GM23338 (cell line): ENCODE results near the gene BHLHE23. TPM values are rescaled to one million over a fixed set of nuclear protein-coding genes. Genes with fewer than 3 reads are reported as not detected.

ENCODE experiments used
- ATAC-seq: fragments of 200-7000 bp; cut with Tn5 transposase; 3 replicates; pipeline ENCODE4 v1.9.1; 2020
- DNase-seq: peaks from one replicate; pipeline ENCODE4 v3.0.0-alpha.2; 2015; ENCODE audit warnings: low spot score
- H2AFZ ChIP-seq: fragments of 200-600 bp; sonication (generic); 2 replicates; pipeline ENCODE4 v1.8.0; 2016; ENCODE audit warnings: antibody characterized with exemption, mild to moderate bottlenecking, moderate library complexity
- H3F3A ChIP-seq: fragments of 200-600 bp; sonication (generic); replicated peaks from 2 replicates; pipeline ENCODE4 v1.8.0; 2017; ENCODE audit warnings: antibody characterized with exemption, mixed run types, low read depth
- H3K27ac ChIP-seq: fragments of 200-600 bp; sonication (generic); 2 replicates; pipeline ENCODE4 v1.6.1; 2016; ENCODE audit warnings: low read depth
- H3K27me3 ChIP-seq: fragments of 200-600 bp; sonication (generic); 2 replicates; pipeline ENCODE4 v1.8.0; 2016; ENCODE audit warnings: mild to moderate bottlenecking, mixed run types, moderate library complexity; ENCODE audit not compliant: insufficient read depth
- H3K36me3 ChIP-seq: fragments of 200-600 bp; sonication (generic); 2 replicates; pipeline ENCODE4 v1.8.0; 2016; ENCODE audit warnings: mild to moderate bottlenecking; ENCODE audit not compliant: insufficient read depth
- H3K4me1 ChIP-seq: fragments of 200-600 bp; sonication (generic); 2 replicates; pipeline ENCODE4 v1.8.0; 2016; ENCODE audit warnings: mild to moderate bottlenecking, moderate library complexity; ENCODE audit not compliant: insufficient read depth
- H3K4me2 ChIP-seq: fragments of 200-600 bp; sonication (generic); 2 replicates; pipeline ENCODE4 v1.7.1; 2017; ENCODE audit warnings: mixed run types
- H3K4me3 ChIP-seq: fragments of 200-600 bp; sonication (generic); 2 replicates; pipeline ENCODE4 v1.6.1; 2016; ENCODE audit warnings: mixed run types
- H3K79me2 ChIP-seq: fragments of 200-600 bp; sonication (generic); replicated peaks from 2 replicates; pipeline ENCODE4 v1.8.0; 2017; ENCODE audit warnings: mild to moderate bottlenecking; ENCODE audit not compliant: insufficient read depth
- H3K9me2 ChIP-seq: fragments of 200-600 bp; sonication (generic); 2 replicates; pipeline ENCODE4 v1.8.0; 2017; ENCODE audit not compliant: insufficient read depth
- H4K20me1 ChIP-seq: fragments of 200-600 bp; sonication (generic); replicated peaks from 2 replicates; pipeline ENCODE4 v1.8.0; 2017; ENCODE audit warnings: mild to moderate bottlenecking; ENCODE audit not compliant: insufficient read depth
- H3K27ac Mint-ChIP-seq: 2 replicates; pipeline ENCODE4 v1.8.0; 2020; ENCODE audit warnings: inconsistent platforms, mild to moderate bottlenecking, moderate library complexity, mixed read lengths
- H3K27me3 Mint-ChIP-seq: 3 replicates; pipeline ENCODE4 v1.8.0; 2022; ENCODE audit warnings: low read depth, mild to moderate bottlenecking, moderate library complexity, mixed read lengths, inconsistent platforms; ENCODE audit not compliant: insufficient read depth, poor library complexity
- H3K36me3 Mint-ChIP-seq: 3 replicates; pipeline ENCODE4 v1.8.0; 2021; ENCODE audit warnings: low read depth, mild to moderate bottlenecking, inconsistent platforms, moderate library complexity, mixed read lengths
- H3K4me1 Mint-ChIP-seq: 3 replicates; pipeline ENCODE4 v1.8.0; 2020; ENCODE audit warnings: mild to moderate bottlenecking, inconsistent platforms, mixed read lengths
- H3K4me3 Mint-ChIP-seq: 3 replicates; pipeline ENCODE4 v1.8.0; 2021; ENCODE audit warnings: moderate library complexity, mild to moderate bottlenecking, inconsistent platforms, mixed read lengths
- H3K9me3 Mint-ChIP-seq: 3 replicates; pipeline ENCODE4 v1.8.0; 2020; ENCODE audit warnings: moderate library complexity, mild to moderate bottlenecking, inconsistent platforms, mixed read lengths
- POLR2AphosphoS5 ChIP-seq: IDR thresholded peaks from 2 replicates; pipeline ENCODE4 v1.6.1; 2016; ENCODE audit warnings: antibody characterized with exemption, low read depth
- STAT1 ChIP-seq: IDR thresholded peaks from one replicate; pipeline ENCODE4 v1.6.1; 2016; ENCODE audit warnings: antibody characterized with exemption; ENCODE audit not compliant: unreplicated experiment
- ZNF114 ChIP-seq: fragments of 250-450 bp; sonication (Bioruptor Pico); IDR thresholded peaks from 2 replicates; pipeline ENCODE4 v1.5.0; 2020; ENCODE audit warnings: mild to moderate bottlenecking, moderate library complexity
- polyA plus RNA-seq: library from polyadenylated mRNA; unstranded; fragments of >200 nt; fragmentation: Nextera tagmentation; extraction: Ambion mirVana; gene quantifications from 2 replicates; pipeline ENCODE4 v1.2.1, GENCODE V29; 2016
- total RNA-seq: library from RNA; depleted of rRNA; stranded (reverse); fragments of >200 nt; shearing (Covaris generic); gene quantifications from 2 replicates; pipeline ENCODE4 v1.2.3, GENCODE V29; 2014
- TF ChIP-seq, protein P1 (sequence below): fragments of 250-450 bp; sonication (Bioruptor Pico); IDR thresholded peaks from 2 replicates; pipeline ENCODE4 v1.5.0; 2020; ENCODE audit warnings: mild to moderate bottlenecking, moderate library complexity
- TF ChIP-seq, protein P2 (sequence below): IDR thresholded peaks from 2 replicates; pipeline ENCODE4 v1.6.1; 2016; ENCODE audit warnings: antibody characterized with exemption

Gene BHLHE23
- total and polyA plus RNA-seq, 2 experiments from 2014 or later: 0.52 to 5.0 TPM

DNA sequence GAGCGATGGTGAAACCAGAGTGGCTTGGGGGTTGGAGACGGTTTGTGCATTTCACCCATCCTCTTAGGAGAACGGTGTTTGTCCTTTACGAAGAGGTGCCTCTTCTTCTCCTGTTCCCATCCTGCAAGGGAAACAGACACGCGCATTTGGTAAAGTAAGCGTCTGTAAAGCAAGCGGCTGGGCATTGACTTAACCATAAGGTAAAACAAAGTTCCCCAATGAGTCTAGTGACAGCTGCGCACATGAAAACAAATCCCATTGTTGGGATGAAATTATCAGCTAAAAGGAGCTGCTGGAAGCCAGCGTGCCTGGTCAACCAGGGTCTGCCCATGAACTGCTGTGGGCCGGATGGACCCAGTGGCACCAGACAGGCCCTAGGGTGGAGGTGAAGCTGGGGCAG lies 5.8 kb downstream of the BHLHE23 start:
- H3K9me2 ChIP-seq: no peaks in the 10 kb centered on the region
- ATAC-seq (no peak), DNase-seq (no peak)
- no peak overlapping the region for H2AFZ ChIP-seq
- no peak overlapping the region for H3K4me2 ChIP-seq
- H3K36me3 Mint-ChIP-seq: no peaks in the 10 kb centered on the region
- peaks cover 54% of the 10 kb centered on the region for H3K4me1 ChIP-seq
- H3K9me3 Mint-ChIP-seq: peaks cover 3% of the 10 kb centered on the region; the same call in 2 of the 3 replicates
- H3K4me3 ChIP-seq: no peak overlapping the region
- H3K27me3 ChIP-seq: peaks cover 42% of the 10 kb centered on the region
- no peak overlapping the region for H3K27ac ChIP-seq
- peaks cover 9% of the 10 kb centered on the region; the same call in 1 of the 2 replicates for H4K20me1 ChIP-seq
- no peak overlapping the region for H3K27ac Mint-ChIP-seq
- no peak overlapping the region for H3K4me3 Mint-ChIP-seq
- no peaks in the 10 kb centered on the region for H3K36me3 ChIP-seq
- peaks cover 53% of the 10 kb centered on the region for H3K4me1 Mint-ChIP-seq
- peaks cover 17% of the 10 kb centered on the region; the same call in 1 of the 2 replicates for H3F3A ChIP-seq
- TF ChIP-seq, protein P1, sequence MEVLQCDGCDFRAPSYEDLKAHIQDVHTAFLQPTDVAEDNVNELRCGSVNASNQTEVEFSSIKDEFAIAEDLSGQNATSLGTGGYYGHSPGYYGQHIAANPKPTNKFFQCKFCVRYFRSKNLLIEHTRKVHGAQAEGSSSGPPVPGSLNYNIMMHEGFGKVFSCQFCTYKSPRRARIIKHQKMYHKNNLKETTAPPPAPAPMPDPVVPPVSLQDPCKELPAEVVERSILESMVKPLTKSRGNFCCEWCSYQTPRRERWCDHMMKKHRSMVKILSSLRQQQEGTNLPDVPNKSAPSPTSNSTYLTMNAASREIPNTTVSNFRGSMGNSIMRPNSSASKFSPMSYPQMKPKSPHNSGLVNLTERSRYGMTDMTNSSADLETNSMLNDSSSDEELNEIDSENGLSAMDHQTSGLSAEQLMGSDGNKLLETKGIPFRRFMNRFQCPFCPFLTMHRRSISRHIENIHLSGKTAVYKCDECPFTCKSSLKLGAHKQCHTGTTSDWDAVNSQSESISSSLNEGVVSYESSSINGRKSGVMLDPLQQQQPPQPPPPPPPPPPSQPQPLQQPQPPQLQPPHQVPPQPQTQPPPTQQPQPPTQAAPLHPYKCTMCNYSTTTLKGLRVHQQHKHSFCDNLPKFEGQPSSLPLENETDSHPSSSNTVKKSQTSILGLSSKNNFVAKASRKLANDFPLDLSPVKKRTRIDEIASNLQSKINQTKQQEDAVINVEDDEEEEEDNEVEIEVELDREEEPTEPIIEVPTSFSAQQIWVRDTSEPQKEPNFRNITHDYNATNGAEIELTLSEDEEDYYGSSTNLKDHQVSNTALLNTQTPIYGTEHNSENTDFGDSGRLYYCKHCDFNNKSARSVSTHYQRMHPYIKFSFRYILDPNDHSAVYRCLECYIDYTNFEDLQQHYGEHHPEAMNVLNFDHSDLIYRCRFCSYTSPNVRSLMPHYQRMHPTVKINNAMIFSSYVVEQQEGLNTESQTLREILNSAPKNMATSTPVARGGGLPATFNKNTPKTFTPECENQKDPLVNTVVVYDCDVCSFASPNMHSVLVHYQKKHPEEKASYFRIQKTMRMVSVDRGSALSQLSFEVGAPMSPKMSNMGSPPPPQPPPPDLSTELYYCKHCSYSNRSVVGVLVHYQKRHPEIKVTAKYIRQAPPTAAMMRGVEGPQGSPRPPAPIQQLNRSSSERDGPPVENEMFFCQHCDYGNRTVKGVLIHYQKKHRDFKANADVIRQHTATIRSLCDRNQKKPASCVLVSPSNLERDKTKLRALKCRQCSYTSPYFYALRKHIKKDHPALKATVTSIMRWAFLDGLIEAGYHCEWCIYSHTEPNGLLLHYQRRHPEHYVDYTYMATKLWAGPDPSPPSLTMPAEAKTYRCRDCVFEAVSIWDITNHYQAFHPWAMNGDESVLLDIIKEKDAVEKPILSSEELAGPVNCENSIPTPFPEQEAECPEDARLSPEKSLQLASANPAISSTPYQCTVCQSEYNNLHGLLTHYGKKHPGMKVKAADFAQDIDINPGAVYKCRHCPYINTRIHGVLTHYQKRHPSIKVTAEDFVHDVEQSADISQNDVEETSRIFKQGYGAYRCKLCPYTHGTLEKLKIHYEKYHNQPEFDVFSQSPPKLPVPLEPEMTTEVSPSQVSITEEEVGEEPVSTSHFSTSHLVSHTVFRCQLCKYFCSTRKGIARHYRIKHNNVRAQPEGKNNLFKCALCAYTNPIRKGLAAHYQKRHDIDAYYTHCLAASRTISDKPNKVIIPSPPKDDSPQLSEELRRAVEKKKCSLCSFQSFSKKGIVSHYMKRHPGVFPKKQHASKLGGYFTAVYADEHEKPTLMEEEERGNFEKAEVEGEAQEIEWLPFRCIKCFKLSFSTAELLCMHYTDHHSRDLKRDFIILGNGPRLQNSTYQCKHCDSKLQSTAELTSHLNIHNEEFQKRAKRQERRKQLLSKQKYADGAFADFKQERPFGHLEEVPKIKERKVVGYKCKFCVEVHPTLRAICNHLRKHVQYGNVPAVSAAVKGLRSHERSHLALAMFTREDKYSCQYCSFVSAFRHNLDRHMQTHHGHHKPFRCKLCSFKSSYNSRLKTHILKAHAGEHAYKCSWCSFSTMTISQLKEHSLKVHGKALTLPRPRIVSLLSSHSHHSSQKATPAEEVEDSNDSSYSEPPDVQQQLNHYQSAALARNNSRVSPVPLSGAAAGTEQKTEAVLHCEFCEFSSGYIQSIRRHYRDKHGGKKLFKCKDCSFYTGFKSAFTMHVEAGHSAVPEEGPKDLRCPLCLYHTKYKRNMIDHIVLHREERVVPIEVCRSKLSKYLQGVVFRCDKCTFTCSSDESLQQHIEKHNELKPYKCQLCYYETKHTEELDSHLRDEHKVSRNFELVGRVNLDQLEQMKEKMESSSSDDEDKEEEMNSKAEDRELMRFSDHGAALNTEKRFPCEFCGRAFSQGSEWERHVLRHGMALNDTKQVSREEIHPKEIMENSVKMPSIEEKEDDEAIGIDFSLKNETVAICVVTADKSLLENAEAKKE (CRISPR knock-in tag): no peak
- peaks cover 73% of the 10 kb centered on the region for H3K27me3 Mint-ChIP-seq
- no peaks in the 10 kb centered on the region for H3K79me2 ChIP-seq

DNA sequence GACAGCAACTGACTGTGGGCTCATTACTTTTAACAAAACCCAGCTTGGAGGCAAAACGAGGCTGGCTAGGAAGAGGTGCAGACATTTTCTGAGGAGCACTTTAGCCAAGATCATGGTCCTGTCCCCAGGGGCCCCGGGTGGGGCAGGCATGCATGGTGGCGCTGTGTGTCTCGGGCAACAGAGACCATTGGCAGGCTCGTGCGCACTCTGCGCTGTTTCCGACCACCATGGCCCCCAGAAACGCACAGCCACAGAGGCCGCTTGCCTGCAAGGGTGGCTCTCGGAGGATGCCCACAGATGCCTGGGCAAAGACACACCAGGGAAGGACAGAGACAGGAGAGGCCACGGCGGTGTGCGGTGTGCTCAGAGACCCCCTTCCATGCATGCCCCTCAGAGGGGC lies 6.7 kb downstream of the BHLHE23 start:
- H3K4me3 ChIP-seq: no peak overlapping the region
- H3K4me3 Mint-ChIP-seq: no peak overlapping the region
- H3K9me3 Mint-ChIP-seq: peaks cover 3% of the 10 kb centered on the region; the same call in 2 of the 3 replicates
- no peak for ATAC-seq
- peaks cover 56% of the 10 kb centered on the region for H3K4me1 ChIP-seq
- no peak overlapping the region for H3K4me2 ChIP-seq
- no peaks in the 10 kb centered on the region for H3K36me3 Mint-ChIP-seq
- H2AFZ ChIP-seq: no peak overlapping the region
- no peak for DNase-seq
- H3K27ac ChIP-seq: no peak overlapping the region
- peaks cover 9% of the 10 kb centered on the region; the same call in 1 of the 2 replicates for H4K20me1 ChIP-seq
- H3K36me3 ChIP-seq: no peaks in the 10 kb centered on the region
- no peaks in the 10 kb centered on the region for H3K9me2 ChIP-seq
- peaks cover 14% of the 10 kb centered on the region; the same call in 1 of the 2 replicates for H3F3A ChIP-seq
- TF ChIP-seq, protein P1 (CRISPR knock-in tag): no peak
- no peak for TF ChIP-seq ZNF114 (CRISPR knock-in tag)
- TF ChIP-seq, protein P2, sequence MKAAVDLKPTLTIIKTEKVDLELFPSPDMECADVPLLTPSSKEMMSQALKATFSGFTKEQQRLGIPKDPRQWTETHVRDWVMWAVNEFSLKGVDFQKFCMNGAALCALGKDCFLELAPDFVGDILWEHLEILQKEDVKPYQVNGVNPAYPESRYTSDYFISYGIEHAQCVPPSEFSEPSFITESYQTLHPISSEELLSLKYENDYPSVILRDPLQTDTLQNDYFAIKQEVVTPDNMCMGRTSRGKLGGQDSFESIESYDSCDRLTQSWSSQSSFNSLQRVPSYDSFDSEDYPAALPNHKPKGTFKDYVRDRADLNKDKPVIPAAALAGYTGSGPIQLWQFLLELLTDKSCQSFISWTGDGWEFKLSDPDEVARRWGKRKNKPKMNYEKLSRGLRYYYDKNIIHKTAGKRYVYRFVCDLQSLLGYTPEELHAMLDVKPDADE: no peak
- no peak for TF ChIP-seq POLR2AphosphoS5
- TF ChIP-seq STAT1: no peak
- no peaks in the 10 kb centered on the region for H3K79me2 ChIP-seq
- H3K27me3 Mint-ChIP-seq: peaks cover 67% of the 10 kb centered on the region
- H3K4me1 Mint-ChIP-seq: peaks cover 61% of the 10 kb centered on the region
- H3K27ac Mint-ChIP-seq: no peak overlapping the region
- H3K27me3 ChIP-seq: peaks cover 33% of the 10 kb centered on the region
